ENCODE data around the gene MCRIP1.

Gene MCRIP1

DNA sequence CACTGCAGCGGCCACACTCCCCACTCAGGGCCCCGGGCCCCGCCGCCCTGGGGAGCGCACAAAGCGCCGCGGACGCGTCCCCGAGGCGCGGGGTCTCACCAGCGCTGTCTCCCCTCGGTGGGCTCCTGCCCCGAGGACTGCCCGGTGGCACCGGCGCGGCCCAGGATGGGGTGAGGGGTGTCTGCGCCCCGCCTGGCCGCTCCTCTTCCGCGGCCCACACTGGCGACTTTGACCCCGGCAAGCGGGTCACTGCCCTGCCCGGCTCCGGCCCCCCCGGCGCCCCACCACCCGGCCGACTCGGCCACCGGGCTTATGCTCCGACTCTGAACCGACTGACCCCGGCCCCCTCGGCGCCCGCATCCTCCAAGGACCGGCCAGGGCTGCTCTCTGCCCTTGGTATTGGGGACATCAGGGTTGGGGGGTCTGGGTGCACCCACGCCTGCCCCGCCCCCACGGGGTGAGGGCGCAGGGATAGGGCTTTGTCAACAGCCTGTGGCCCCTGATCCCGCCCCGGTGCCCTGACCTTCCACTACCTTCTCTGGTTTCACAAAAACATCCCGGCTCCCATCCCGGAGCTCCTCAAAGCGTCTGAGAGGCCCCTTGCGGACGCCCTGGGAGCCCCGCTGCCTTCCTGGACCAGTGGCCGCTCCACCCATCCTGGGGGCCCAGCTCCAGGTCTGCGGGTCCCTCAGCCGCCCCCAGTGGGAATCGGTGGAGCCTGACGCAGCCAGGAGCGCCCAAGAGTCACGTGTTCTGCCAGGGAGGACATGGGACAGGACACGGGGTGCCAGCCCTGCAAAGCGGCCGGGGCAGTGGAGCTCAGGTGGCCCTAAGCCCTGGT, 28.3 kb downstream of the MCRIP1 start:
- peaks cover 6% of the 10 kb centered on the region for H3K9me3 ChIP-seq
- no peak for DNase-seq
- no peak for TF ChIP-seq CTCF (IDR thresholded peaks at IDR 0.05; ENCODE audit: low read depth, low read length)
- H3K27me3 ChIP-seq = peaks cover 86% of the 10 kb centered on the region
- no peaks in the 10 kb centered on the region for H3K4me1 ChIP-seq
- no peak overlapping the region for H3K4me3 ChIP-seq (ENCODE audit: low read depth, low read length)
- H3K36me3 ChIP-seq = no peaks in the 10 kb centered on the region

GRCh38 chr17:81803728-81804558, 29.1 kb downstream of the MCRIP1 start, which contains the start of gene GCGR:
Gene GCGR (plus strand): TSS chr17:81804150. CDS start chr17:81809019, 4,869 bp downstream.
- Histone ChIP-seq H3K27me3 (peaks cover 89% of the 10 kb centered on the region), H3K4me3 (ENCODE audit: low read depth, low read length) (no peak within 1 kb of the TSS), H3K9me3 (peaks cover 6% of the 10 kb centered on the region), H3K4me1 (no peaks in the 10 kb centered on the region), H3K36me3 (no peaks in the 10 kb centered on the region)
- no peak for DNase-seq
- no peak for TF ChIP-seq CTCF (IDR thresholded peaks at IDR 0.05; ENCODE audit: low read depth, low read length)

DNA sequence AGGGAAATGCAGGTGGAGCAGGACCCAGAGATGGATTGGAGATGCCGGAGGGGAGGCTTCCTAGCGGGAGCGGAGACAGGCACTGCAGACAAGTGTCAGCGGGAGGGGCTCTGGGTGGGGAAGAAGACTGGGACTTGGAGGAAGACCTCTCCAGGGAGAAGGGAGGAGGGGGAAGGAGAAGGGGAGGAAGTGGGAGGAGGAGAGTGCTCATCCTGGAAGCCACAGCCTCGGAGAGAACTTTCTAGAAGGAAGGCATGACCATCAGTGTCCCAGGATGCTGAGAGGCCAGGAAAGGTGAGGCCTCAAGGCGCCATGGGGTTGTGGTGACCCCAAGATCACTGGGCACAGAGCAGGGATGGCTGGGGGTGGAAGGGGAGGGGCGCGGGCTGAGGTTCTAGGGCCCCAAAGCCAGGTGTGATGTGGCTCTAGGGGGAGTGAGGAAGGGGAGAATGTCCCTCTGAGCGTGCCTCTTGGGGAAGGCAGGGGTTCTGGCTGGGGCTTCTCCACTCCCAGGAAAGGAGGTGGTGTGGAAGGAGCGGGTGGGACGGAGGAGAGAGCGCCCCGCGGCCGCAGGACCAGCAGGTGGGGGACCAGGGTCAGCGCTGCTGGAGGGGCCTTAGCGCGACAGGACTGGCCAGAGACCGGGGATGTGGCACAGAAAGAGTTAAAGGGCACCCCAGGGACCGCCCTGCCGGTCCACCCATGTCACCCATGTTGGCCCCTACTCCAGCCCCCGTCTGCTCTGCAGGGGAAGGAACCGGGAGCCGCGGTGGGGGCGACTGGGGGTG, 30.0 kb downstream of the MCRIP1 start:
- H3K27me3 ChIP-seq = peaks cover 83% of the 10 kb centered on the region

GRCh38 chr17:81802048-81802758, 30.9 kb downstream of the MCRIP1 start:
- no peaks in the 10 kb centered on the region for H3K4me1 ChIP-seq
- no peak for DNase-seq
- H3K9me3 ChIP-seq = peaks cover 3% of the 10 kb centered on the region
- no peak overlapping the region for H3K4me3 ChIP-seq (ENCODE audit: low read depth, low read length)
- H3K27me3 ChIP-seq = peaks cover 75% of the 10 kb centered on the region
- no peak for TF ChIP-seq CTCF (IDR thresholded peaks at IDR 0.05; ENCODE audit: low read depth, low read length)
- no peaks in the 10 kb centered on the region for H3K36me3 ChIP-seq

More for the DNA sequence above, 30.0 kb downstream of the MCRIP1 start:
- no peak for DNase-seq
- peaks cover 3% of the 10 kb centered on the region for H3K9me3 ChIP-seq
- H3K4me1 ChIP-seq = no peaks in the 10 kb centered on the region
- TF ChIP-seq CTCF (IDR thresholded peaks at IDR 0.05; ENCODE audit: low read depth, low read length) = no peak
- H3K36me3 ChIP-seq = no peaks in the 10 kb centered on the region
- no peak overlapping the region for H3K4me3 ChIP-seq (ENCODE audit: low read depth, low read length)

DNA sequence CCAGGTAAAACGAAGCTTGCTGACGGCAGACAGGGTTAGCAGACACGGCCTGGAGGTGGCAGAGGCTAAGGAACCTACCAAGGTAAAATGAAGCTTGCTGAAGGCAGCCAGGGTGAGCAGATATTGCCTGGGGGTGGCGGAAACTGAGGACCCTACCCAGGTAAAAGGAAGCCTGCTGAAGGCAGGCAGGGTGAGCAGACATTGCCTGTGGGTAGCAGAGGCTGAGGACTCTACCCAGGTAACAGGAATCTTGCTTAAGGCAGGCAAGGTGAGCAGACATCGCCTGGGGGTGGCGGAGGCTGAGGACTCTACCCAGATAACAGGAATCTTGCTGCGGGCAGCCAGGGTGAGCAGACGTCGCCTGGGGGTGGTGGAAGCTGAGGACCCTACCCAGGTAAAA, 31.8 kb downstream of the MCRIP1 start:
- Histone ChIP-seq H3K36me3 (no peaks in the 10 kb centered on the region), H3K9me3 (peaks cover 3% of the 10 kb centered on the region), H3K4me3 (ENCODE audit: low read depth, low read length) (no peak overlapping the region), H3K27me3 (peaks cover 66% of the 10 kb centered on the region), H3K4me1 (no peaks in the 10 kb centered on the region)
- DNase-seq = no peak
- TF ChIP-seq CTCF (IDR thresholded peaks at IDR 0.05; ENCODE audit: low read depth, low read length) = no peak

All from BE2C (cell line).